RCC 7860 (cell line): ENCODE data around the gene FAM53A.

Experiments used
- DNase-seq: peaks from one replicate; pipeline ENCODE4 v3.0.0-alpha.2; 2015; ENCODE audit warnings: low spot score
- FAIRE-seq: peaks from 2 replicates; lab custom pipeline; 2012; peaks lifted over from hg19 to GRCh38; lab: Jason Lieb, UNC

The FAM53A gene

DNA sequence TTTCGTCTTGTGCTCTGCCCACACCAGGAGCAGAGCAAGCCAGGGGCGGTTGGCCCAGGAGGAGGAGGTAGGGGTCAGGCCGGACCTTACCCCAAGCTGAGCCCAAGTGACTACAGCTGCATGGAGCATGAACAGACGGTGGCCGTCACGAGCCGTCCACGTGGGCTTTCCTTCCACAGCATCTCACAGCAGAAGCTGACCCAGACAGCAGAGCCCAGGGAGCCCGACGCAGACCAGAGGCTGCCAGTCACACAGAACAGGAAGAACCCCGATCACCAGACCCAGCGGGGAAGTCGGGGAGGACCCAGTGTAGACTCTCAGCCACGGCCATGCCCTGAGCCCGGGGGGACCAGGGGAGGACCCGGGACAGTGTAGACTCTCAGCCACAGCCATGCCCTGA lies 58.0 kb downstream of the FAM53A start:
- DNase-seq (no peak), FAIRE-seq (no peak)

DNA sequence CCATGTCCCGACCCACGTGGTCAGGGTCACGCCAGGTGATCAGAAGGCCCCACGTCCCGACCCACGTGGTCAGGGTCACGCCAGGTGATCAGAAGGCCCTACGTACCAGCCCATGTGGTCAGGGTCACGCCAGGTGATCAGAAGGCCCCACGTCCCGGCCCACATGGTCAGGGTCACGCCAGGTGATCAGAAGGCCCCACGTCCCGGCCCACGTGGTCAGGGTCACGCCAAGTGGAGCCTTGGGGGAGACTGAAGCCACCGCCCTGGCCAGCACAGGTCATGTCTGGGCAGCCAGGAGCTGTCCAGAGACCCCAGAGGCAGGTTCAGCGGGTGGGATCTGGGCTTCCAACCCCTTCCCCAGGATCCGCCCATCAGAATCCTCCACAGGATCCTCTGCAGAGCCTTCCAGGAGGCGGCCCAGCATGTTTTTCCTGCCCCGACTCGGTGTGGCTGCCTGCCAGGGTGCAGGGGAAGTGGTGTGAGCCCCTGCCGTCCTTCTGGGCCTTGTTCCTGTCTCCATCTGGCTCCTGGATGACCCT lies 58.4 kb downstream of the FAM53A start:
- FAIRE-seq: no peak
- DNase-seq: no peak

DNA sequence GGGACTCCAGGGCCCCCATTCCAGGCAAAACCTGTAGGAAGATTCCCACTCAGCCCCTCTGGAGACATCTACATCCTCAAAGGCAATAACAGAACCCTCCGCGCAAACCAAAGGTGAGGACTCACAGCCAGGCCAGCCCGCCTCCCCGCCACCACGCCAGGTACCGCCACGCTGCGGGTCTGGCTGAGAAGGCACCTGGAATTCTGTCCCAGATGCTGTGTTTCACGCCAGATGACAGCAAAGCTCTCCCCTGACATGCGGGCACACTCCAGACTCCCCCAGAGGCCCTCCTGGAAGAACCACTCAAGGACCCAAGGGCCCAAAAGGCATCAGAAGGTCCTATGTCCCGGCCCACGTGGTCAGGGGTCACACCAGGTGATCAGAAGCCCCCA lies 59.6 kb downstream of the FAM53A start:
- no peak for DNase-seq
- FAIRE-seq: no peak

DNA sequence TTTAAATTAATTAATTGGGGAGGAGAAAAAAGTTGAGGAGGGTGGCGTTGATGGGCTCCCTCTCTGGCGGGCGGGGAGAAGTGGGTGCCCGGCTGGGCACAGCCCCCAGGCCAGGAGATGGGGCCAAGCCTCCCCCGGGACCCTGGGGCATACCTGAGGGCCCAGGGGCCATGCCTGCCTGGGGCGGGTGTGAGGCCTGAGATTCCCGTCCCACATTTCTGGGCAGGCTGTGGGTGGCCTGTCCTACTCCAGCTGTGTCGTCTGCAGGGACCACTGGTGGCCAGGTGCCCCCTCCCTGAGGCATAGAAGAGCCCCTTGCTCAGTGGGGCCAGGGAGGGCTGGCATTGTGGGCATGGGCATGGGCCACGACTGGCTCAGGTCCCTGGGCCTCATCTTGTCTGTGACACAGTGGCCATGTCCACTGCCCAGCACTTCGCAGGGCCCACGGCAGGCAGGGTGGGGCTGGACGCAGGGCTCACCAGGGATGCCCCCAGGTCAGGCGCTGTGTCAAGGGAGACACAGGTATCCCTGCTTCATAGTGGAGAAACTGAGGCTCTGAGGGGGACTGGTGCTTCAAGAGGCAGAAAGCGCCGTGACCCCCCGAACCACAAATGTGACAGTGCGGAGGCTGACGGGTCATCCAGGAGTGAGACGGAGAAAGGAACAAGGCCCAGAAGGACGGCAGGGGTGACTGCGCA lies 60.1 kb downstream of the FAM53A start:
- FAIRE-seq (no peak), DNase-seq (no peak)

DNA sequence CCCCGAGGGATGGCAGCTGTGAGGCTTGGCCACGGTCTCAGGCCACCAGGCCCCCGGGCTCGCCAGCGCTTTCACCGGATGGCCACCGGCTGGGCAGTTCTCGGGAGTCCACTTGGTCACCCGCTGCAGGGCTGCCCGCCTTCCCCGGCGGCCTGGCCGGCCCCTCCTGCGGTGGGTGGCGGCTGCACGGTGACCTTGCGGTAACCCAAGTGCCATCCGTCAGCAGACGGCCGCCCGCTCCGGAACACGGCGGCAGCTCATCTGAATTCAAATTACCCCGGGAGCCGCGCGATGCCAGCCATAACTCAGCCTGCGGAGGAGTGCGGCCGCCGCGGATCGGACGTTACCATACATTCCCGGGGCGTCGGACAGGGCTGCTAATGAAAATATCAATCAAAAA lies 60.7 kb downstream of the FAM53A start:
- DNase-seq: no peak
- FAIRE-seq: no peak

DNA sequence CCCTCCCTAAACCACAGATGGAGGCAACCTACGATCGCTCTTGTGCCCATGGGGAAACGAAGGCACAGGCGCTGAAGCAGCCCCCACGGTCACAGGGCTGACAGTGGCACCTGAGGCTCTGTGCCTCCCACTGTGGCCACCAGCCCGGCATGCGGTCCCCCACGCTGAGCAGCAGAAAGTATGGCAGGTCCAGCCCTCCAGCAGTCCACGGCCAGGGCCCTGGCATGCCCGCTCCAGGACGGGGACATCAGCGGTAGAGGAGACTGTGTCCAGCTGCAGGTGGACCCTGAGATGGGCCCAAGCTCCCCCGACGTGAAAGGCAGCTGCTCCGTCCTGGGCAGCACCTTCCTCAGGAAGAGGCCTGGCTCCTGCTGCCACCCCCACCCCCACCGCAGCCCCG lies 61.2 kb downstream of the FAM53A start:
- no peak for DNase-seq
- FAIRE-seq: no peak

DNA sequence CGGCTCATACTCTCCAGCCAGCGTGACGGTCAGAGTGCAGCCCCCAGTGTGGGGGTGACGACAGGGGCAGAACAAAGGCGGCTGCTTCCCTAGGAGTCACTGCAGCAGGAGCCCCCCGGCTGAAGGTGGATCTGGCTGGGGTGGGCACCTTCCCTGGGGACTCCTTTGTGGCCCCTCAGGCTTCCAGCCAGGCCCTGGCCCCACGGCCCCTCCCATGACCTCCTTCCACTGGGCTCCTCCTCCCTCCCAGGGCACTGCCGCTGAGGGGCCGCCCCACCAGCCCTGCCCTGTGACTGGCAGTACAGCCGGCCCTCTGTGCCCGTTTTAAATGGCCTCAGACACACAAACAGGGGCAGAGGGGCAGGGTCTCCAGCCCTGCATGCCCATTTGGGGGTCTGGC lies 61.9 kb downstream of the FAM53A start:
- FAIRE-seq: no peak

DNA sequence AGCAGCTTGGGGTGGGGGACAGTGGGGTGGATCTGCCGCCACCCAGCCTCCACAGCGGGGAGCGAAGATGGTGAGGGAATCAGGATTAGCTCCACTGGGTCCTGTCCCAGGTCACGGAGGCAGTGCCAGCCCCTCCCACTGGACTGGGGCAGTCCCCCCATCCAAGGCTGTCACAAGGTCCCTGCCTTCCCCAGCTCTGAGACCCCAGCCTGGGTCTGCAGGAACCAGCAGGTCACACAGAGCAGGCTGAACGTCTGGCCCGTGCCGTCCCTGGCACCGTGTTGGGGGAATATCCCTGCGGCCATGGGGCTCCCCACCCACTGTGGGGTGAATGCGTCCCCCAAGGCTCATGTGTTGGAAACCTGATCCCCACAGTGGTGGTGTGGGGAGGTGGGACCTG lies 62.6 kb downstream of the FAM53A start:
- DNase-seq (no peak), FAIRE-seq (no peak)

More for the DNA sequence above, 61.9 kb downstream of the FAM53A start:
- no peak for DNase-seq

DNA sequence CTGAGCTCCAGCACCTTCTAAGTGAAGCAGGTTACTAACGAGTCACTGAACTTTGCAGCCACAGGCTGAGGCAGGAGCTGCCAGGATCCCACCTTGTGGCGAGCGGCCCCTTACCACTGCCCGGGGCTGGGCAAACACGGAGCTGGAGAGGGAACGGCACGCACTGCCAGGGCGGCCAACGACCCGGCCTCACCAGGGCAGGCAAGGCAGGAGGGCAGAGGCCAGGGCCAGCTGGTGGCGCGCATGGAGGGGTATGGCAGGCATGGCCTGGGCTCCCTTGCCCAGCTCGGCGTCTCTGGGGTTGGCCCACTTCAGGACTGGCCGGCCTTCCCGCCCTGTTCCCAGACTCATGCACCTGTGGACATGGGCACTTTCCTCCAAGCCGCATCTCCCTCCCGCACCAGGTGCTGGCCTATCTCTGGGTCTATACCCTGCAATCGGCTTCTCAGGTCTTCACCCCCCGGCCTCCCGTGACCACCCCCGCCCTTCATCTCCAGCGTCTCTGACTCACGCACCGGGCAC lies 64.9 kb downstream of the FAM53A start:
- FAIRE-seq: no peak

DNA sequence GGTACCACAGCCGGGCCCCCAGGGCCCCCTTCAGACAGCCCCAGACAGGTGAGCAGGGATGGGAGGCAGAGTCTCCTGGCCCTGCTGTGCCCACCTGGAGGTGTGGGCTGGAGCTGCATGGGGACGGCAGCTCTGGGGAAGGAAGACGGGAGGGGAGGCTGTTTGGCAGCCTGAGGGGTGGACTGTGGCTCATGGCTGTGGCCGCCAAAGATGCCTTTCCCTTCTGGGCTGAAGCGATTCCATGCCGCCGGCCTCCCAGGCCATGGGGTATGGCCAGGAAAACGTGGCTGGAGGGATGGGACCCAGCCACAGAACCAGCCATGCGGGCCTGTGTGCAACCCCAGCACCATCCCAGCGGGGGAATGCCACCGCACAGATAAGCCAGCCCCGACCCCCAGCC lies 65.7 kb downstream of the FAM53A start:
- no peak for FAIRE-seq
- no peak for DNase-seq

More for the DNA sequence above, 64.9 kb downstream of the FAM53A start:
- DNase-seq: no peak

DNA sequence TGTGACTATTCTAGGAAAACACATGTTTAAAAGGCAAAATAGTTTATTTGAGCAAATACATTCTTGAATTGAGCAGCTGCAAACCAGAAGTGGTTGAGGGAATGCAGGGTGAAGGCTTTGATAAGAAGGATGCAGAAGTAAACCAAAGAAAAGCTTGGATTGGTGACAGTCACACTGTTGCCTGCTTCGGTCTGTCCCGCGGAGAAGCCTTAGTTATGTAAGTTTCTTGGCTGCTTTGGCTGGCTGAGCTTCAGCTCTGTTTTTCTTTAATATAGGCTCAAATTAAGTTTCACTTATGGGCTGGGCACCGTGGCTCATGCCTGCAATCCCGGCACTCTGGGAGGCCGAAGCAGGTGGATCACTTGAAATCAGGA lies 67.6 kb downstream of the FAM53A start:
- DNase-seq (no peak), FAIRE-seq (no peak)

DNA sequence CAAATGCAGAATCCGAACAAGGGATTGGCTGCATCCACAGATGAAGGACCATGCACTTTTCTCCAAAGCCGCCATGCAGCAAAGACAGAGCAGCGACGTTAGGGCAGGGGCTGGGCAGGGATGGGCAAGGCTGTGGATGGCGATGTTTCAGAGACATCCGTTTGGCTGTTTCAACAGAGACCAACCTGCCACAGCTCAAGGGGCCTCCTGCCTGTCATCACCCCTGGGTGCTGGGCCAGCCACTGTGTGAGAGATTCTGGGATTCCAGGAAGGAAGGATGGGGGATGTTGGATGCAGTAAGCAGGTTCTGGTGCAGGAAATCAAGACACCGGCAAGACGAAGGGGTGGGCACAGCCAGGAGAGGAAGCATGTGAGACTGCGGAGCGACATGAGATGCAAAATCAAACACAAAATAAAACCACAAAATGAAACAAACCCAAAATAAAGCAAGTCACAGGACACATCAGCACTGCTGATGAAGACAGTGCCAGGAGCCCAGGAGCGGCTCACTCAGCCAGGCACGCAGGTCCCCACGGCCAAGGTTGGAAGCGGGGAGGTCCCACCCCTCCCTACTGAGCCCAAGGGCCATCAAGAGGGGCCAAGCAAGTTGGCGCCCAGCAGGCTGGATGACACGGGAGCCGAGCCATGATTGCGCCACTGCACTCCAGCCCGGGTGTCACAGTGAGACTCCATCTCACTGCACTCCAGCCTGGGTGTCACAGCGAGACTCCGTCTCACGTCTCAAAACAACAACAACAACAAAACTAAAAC lies 68.1 kb downstream of the FAM53A start:
- DNase-seq (no peak), FAIRE-seq (no peak)

DNA sequence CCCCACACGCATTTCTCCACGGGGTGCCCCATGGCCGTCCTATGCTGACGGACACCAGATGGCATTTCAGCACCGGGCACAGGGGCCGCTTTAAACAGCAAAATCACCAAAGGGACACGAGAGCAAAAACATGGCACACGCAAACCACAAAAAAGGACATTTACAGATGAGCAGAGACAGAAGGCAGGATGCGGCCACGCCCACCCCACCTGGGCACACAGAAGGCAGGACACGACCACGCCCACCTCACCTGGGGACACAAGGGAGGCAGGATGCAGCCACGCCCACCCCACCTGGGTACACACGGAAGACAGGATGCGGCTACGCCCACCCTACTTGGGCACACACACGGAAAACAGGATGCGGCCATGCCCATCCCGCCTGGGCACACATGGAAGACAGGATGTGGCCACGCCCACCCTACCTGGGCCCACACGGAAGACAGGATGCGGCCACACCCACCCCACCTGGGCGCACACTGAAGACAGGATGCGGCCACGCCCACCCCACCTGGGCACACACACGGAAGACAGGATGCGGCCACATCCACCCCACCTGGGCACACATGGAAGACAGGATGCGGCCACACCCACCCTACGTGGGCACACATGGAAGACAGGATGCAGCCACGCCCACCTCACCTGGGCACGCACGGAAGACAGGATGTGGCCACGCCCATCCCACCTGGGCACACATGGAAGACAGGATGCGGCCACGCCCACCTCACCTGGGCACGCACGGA lies 69.1 kb downstream of the FAM53A start:
- DNase-seq (no peak), FAIRE-seq (no peak)

DNA sequence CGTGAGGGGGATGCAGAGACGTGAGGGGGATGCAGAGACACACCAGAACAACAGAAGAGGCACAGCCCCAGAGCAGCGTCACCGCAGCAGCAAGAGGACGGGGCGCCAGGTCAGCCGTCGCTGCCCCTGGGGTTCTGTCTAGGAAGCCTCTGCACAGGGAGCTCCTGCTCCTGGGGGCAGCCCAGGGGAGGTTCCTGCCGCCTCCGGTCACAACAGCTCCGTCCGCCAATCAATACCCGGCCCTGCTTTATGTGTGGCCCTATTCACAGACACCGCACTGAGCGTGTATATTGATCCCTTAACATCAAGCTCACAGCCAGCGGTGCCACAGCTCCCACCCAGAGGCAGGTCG lies 69.6 kb downstream of the FAM53A start:
- FAIRE-seq (no peak), DNase-seq (no peak)

DNA sequence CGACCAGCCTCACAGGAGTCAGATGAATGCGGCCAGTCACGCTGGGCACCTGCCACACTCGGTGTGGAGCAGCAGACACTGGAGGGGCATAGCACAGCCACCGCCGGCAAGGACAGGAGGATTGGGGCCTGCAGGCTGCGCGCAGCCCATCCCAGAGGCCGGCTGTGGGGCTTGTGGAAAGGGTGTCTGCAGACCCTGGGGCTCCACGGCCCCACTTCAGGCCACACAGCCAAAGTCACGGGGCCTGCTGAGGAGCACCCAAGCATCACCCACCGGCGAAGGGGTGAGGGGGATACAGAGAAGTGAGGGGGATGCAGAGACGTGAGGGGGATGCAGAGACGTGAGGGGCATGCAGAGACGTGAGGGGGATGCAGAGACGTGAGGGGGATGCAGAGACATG lies 70.1 kb downstream of the FAM53A start:
- FAIRE-seq (no peak), DNase-seq (no peak)

DNA sequence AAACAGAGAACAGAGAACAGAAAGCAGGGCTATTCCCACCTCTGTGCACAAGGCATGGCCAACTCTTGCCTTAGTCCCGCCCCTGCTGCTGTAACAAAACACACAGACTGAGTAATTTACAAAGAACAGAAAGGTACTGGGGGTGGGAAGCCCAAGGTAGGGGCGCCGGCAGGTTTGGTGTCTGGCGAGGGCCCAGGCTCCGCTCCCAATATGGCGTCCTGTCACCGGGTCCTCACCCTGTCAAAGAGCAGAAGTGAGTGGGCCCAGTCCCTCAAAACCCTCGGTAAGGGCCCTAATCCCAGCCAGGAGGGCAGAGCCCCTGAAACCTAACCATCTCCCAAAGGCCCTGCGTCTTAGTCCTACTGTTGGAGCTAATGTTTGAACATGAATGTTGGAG lies 71.0 kb downstream of the FAM53A start:
- no peak for DNase-seq
- no peak for FAIRE-seq

DNA sequence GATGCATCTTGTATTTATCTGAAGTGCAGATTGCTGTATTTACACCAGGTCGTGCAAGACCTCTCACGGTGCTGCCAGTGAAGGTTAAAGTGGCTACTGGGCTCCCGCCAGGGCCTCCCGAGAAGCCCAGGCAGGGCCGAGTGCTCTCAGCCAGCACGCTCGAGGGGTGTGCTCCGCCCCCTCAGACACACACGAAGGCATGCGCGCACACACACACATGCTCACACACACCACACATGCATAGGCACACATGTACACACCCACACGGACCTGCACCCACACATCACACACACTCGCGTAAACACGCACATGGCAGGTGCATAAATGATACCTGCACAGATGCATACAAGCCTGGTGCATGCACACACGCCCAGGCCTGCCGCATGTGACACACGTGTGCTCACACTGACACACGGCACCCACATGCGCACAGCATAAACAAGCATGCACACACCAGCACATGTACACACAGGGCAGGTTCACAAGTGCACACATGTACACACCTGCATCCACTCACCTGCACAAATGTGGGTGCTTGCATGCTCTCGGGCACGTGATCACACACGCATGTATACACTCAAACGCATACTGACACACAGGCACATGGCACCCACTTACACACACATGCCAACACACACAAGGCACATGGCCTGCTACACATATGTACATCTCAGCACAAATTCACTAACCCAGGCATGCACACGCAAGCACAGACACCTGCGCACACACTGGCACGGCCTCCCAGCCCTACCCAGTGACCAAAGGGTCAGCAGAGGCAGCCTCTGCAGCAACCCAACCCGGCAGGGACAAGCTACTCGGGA lies 71.6 kb downstream of the FAM53A start:
- FAIRE-seq: no peak
- no peak for DNase-seq

DNA sequence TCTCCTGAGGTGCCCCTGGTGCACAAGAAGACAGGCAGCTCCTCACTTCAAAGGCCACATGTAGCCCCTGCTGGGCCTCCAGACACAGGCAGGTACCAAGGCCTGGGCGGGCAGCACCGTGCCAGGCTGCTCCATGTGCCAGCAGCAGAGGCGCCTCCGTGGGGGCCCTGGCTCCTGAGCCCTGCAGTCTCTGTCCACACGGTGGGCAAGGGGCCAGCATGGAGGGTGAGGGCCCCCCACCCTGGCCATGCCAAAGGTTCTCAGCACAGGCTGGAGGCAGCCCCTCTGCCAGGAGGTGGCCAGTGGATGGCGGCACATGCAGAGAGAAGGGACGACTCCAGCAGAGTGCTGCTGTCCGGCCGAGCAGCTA lies 72.6 kb downstream of the FAM53A start:
- DNase-seq (no peak), FAIRE-seq (no peak)

DNA sequence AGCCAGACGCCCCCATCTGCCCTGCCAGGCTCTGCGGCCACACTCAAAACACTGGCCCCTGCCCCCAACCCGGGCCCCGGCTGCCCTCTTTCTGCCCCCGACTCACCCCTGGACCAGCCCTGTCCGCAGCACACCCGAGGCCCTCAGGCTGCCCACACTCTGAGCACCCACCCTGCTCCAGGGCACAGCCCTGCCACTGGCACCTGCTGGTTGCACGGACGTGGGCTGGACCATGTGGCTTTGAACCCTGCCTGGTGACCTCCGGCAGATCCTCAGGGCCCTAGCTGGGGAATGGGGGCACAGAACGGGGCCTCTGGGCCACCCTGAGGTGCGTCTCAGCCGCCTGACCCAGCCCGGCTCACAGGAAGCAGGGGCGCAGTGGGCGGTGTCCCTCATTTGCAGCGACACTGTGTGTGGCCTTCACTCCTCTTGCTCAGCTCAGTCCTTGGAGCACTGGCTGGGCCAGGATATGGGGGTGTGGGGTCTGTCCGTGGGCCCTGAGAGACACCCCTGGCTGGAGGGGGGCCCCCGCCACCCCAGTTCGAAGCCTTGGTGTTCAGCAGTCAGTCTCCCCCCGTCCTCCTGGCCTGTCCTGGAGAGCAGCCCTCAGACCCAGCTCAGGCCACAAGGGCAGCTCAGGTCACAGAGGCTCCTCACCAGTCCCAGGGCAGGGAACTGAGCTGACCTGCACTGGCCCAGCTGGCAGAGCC lies 73.2 kb downstream of the FAM53A start:
- FAIRE-seq: no peak

More for the DNA sequence above, 73.2 kb downstream of the FAM53A start:
- DNase-seq: no peak
